Neural crest cell (in vitro differentiated cells): ENCODE measurements around the gene ARHGDIA. TPM values are rescaled to one million over a fixed set of nuclear protein-coding genes. Genes with fewer than 3 reads are reported as not detected.

Source experiments
- DNase-seq: peaks from one replicate; pipeline ENCODE4 v3.0.0; 2021; ENCODE audit warnings: low read depth, mixed read lengths, low spot score
- H3K27ac Mint-ChIP-seq: one replicate; pipeline ENCODE4 v1.8.0; 2021; ENCODE audit warnings: mild to moderate bottlenecking, mixed read lengths; ENCODE audit not compliant: unreplicated experiment
- H3K27me3 Mint-ChIP-seq: 2 replicates; pipeline ENCODE4 v1.8.0; 2021; ENCODE audit warnings: low read depth, mild to moderate bottlenecking, mixed read lengths
- H3K36me3 Mint-ChIP-seq: 2 replicates; pipeline ENCODE4 v1.8.0; 2021; ENCODE audit warnings: low read depth, mild to moderate bottlenecking, mixed read lengths
- H3K4me1 Mint-ChIP-seq: 2 replicates; pipeline ENCODE4 v1.8.0; 2021; ENCODE audit warnings: mixed read lengths
- H3K4me3 Mint-ChIP-seq: one replicate; pipeline ENCODE4 v1.8.0; 2021; ENCODE audit warnings: mild to moderate bottlenecking, mixed read lengths
- H3K9me3 Mint-ChIP-seq: 2 replicates; pipeline ENCODE4 v1.8.0; 2021; ENCODE audit warnings: mixed read lengths
- total RNA-seq: library from RNA; stranded (reverse); gene quantifications from 2 replicates; pipeline ENCODE4 v1.2.1, GENCODE V29; 2021
- TF ChIP-seq, protein P1 (sequence below): fragments of 200-600 bp; sonication (generic); conservative IDR thresholded peaks from 2 replicates; pipeline ENCODE4 v1.5.0; 2021; ENCODE audit warnings: antibody characterized with exemption, mild to moderate bottlenecking

The ARHGDIA gene
- total RNA-seq, 1 donor from 2014 or later = 405 TPM

DNA sequence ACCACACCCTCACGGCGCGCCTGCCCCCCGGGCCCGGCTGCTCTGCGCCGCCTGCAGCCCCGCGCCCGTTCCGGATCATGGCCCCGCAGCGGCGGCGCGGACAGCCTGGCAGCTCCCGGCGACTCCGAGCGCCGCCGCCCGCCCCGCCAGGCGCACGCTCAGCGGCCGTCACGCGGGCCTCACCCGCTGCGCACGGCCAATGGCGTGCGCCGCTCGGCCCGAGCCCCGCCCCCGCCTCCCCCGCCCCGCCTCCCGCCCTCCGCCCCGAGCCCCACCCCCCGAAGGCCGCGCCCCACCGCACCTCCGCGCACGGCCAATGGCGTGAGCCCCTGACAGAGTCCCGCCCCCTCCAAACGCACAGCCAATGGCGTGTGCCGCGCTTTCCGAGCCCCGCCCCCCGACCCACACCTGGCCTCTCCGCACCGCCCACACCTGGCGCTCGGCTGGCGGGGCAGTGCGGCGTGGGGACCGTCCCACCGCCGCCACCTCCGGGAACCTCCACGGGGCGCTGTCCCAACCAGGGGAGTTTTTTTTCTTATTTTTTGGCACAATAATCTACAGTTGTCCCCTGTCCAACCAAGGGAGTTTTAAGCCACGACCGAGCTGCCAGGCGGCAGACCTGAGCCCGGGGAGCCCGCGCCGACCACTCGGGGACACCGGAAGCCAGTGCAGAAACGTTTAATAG lies 40.3 kb upstream of the ARHGDIA start, which contains the start of gene PCYT2:
PCYT2 (minus strand) TSS at position 123 of the 685 bp plus-strand sequence; CDS start at position 79, 44 bp downstream.
- Mint-ChIP-seq H3K36me3 (peaks cover 7% of the 10 kb centered on the region), H3K27ac (peak within 1 kb of the TSS; percentile 62), H3K4me3 (peak within 1 kb of the TSS; percentile 96), H3K9me3 (no peaks in the 10 kb centered on the region), H3K27me3 (no peaks in the 10 kb centered on the region), H3K4me1 (peaks cover 9% of the 10 kb centered on the region)
- DNase-seq = peak; percentile 76
- TF ChIP-seq, protein P1, sequence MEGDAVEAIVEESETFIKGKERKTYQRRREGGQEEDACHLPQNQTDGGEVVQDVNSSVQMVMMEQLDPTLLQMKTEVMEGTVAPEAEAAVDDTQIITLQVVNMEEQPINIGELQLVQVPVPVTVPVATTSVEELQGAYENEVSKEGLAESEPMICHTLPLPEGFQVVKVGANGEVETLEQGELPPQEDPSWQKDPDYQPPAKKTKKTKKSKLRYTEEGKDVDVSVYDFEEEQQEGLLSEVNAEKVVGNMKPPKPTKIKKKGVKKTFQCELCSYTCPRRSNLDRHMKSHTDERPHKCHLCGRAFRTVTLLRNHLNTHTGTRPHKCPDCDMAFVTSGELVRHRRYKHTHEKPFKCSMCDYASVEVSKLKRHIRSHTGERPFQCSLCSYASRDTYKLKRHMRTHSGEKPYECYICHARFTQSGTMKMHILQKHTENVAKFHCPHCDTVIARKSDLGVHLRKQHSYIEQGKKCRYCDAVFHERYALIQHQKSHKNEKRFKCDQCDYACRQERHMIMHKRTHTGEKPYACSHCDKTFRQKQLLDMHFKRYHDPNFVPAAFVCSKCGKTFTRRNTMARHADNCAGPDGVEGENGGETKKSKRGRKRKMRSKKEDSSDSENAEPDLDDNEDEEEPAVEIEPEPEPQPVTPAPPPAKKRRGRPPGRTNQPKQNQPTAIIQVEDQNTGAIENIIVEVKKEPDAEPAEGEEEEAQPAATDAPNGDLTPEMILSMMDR = peak; percentile 38

DNA sequence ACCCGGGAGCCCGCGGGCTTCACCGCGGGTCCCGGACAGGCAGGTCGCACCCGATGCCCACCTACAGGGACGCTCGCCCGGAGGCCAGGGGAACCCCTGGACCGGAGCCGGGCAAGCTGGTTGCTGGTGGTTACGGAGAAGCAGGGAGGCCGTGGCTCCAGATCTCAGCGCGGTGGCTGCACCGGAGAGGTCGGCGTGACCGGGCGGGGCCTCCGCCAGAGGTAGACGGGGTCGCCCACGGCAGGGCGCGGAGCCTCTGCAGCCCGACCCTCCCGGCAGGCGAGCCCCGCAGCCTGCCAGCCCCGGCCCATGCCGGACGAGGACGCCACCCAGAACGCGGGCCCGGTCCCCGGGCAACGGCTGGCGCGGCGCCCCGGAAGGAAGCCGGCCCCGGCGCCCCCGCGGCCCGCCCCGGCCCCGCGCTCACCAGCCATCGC lies 39.7 kb upstream of the ARHGDIA start:
- Mint-ChIP-seq H3K4me1 (peaks cover 9% of the 10 kb centered on the region), H3K36me3 (peaks cover 7% of the 10 kb centered on the region), H3K27me3 (no peaks in the 10 kb centered on the region), H3K4me3 (peak overlapping the region; percentile 96), H3K9me3 (no peaks in the 10 kb centered on the region), H3K27ac (no peak overlapping the region)
- DNase-seq = no peak
- TF ChIP-seq, protein P1 = no peak

DNA sequence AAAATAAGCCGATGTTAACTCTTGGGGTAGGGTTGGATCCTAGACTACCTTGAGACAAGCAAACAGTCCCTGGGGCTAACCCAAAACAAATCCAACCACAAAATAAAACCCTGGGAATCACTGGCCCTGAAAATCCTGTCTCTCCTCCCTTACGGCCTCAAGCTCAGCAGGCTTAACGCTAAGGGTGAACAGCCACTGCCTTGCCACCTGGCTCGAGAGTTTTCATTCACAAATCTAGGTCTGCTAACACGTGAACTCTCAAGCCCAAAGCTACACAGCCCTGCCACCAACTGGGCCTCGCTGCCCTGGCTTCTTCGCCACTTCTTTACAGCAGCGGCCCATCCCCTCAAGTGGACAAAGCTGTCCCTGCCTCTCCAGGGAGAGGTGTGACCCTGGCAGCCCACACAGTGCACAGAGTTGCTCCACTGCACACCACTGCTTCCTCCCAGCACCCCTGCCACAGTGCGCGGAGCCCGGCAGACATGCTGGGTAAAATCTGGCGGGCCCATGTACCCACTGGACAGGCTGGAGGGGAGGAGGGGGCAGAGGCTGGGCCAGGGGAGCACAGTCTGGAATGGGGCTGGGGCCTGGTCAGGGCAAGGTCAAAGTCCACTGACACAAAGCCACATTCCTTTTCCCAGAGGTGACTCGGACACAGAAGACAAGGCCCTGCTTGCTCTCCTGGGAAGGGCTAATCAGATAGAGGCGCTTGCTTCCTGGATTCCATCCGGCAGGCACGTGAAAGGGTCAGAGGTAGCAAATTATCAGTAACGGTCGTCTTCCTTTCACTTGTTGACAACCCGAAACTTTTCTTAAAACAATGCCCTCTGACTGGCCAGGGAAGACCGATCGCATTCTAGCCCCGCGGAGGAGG lies 39.1 kb upstream of the ARHGDIA start:
- Mint-ChIP-seq H3K27me3 (no peaks in the 10 kb centered on the region), H3K27ac (peak overlapping the region; percentile 62), H3K9me3 (no peaks in the 10 kb centered on the region), H3K4me3 (peak overlapping the region; percentile 96), H3K4me1 (peaks cover 9% of the 10 kb centered on the region), H3K36me3 (peaks cover 7% of the 10 kb centered on the region)
- TF ChIP-seq, protein P1 = no peak
- no peak for DNase-seq

DNA sequence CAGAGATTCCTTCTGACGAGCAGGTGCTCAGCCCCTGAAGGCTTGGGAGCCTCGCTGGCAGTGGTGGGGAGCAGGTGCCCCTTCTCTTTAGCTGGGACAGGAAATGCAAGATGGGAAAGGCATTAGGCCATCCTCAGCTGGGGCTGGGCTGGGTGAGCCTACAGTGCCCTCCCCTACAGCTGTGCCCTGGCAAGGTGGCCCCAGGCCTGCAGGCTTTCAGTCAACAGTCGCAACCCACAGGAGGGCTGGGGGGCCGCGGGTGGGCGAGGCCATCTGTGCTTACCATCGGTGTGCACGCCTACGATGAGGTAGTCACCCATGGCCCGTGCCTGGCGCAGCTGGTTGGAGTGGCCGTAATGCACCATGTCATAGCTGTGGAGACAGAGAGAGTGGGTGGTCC lies 38.1 kb upstream of the ARHGDIA start:
- TF ChIP-seq, protein P1 = no peak
- DNase-seq = no peak
- Mint-ChIP-seq H3K36me3 (peaks cover 7% of the 10 kb centered on the region), H3K9me3 (no peaks in the 10 kb centered on the region), H3K4me1 (peaks cover 9% of the 10 kb centered on the region), H3K27ac (no peak overlapping the region), H3K4me3 (peak overlapping the region; percentile 96), H3K27me3 (no peaks in the 10 kb centered on the region)

DNA sequence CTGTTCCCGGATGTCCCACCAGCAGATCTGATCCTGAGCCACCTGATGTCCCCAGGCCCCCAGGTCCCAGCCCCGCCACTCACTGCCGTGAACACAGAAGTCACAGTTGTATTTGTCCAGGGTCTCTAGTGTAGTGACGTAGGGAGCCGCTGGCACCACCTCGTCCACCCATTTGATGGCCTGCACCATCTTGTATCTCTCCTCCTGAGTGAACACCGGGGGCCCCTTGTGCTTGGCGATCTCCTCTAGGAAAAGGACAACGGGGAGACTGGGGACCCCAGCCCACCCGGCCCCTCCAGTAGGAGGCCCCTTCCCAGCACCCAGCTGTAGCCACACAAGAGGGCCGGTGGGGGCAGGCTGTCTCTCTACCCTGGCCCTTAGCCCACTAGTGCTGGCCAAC lies 37.7 kb upstream of the ARHGDIA start:
- H3K27ac Mint-ChIP-seq = no peak overlapping the region
- H3K27me3 Mint-ChIP-seq = no peaks in the 10 kb centered on the region
- peaks cover 9% of the 10 kb centered on the region for H3K4me1 Mint-ChIP-seq
- H3K4me3 Mint-ChIP-seq = peak overlapping the region; percentile 41
- TF ChIP-seq, protein P1 = no peak
- no peak for DNase-seq
- H3K36me3 Mint-ChIP-seq = peaks cover 7% of the 10 kb centered on the region
- no peaks in the 10 kb centered on the region for H3K9me3 Mint-ChIP-seq
